DMS114 treated with DMSO at 0.1 percent for 48 hours (cell line): Measurements from ENCODE around the gene PTPN5.

Experiments used
- DNase-seq: peaks from one replicate; lab custom pipeline; 2025; ENCODE audit not compliant: unreplicated experiment; lab: John Stamatoyannopoulos, UW

The PTPN5 gene

GRCh38 chr11:18773681-18774080, 17.9 kb downstream of the PTPN5 start:
- DNase-seq, result no peak

GRCh38 chr11:18773104-18773503, 18.5 kb downstream of the PTPN5 start:
- DNase-seq, result no peak

- no peak for DNase-seq
Observed at GRCh38 chr11:18772211-18772610, 19.4 kb downstream of the PTPN5 start.

- DNase-seq, result no peak
Observed at GRCh38 chr11:18771266-18772035, 20.1 kb downstream of the PTPN5 start.

GRCh38 chr11:18770479-18771125, 21.0 kb downstream of the PTPN5 start:
- DNase-seq, result no peak

GRCh38 chr11:18769802-18770456, 21.7 kb downstream of the PTPN5 start:
- DNase-seq, result no peak

GRCh38 chr11:18768978-18769377, 22.6 kb downstream of the PTPN5 start:
- no peak for DNase-seq

GRCh38 chr11:18768472-18768901, 23.1 kb downstream of the PTPN5 start:
- no peak for DNase-seq

- DNase-seq, result no peak
Observed at GRCh38 chr11:18766015-18766414, 25.6 kb downstream of the PTPN5 start.

GRCh38 chr11:18765554-18765953, 26.0 kb downstream of the PTPN5 start:
- DNase-seq, result no peak

GRCh38 chr11:18761741-18762140, 29.9 kb downstream of the PTPN5 start:
- no peak for DNase-seq

GRCh38 chr11:18761144-18761543, 30.5 kb downstream of the PTPN5 start:
- DNase-seq, result no peak

- no peak for DNase-seq
Observed at GRCh38 chr11:18757811-18758210, 33.8 kb downstream of the PTPN5 start.

GRCh38 chr11:18756889-18757288, 34.7 kb downstream of the PTPN5 start:
- DNase-seq, result no peak

GRCh38 chr11:18754308-18754707, 37.3 kb downstream of the PTPN5 start:
- no peak for DNase-seq

GRCh38 chr11:18752502-18752901, 39.1 kb downstream of the PTPN5 start:
- no peak for DNase-seq

GRCh38 chr11:18750944-18751343, 40.7 kb downstream of the PTPN5 start:
- no peak for DNase-seq

- DNase-seq, result no peak
Observed at GRCh38 chr11:18749681-18750319, 41.8 kb downstream of the PTPN5 start.

GRCh38 chr11:18748766-18749365, 42.7 kb downstream of the PTPN5 start:
- DNase-seq, result no peak

- DNase-seq, result no peak
Observed at GRCh38 chr11:18745251-18745650, 46.3 kb downstream of the PTPN5 start.

GRCh38 chr11:18743900-18744514, 47.6 kb downstream of the PTPN5 start:
- no peak for DNase-seq
